Measurements from ENCODE around the gene ZNF587B.
"Not testable (repeated sequence)": the region's sequence is repeated elsewhere in the genome, so short reads cannot be mapped to it uniquely, and the experiment has no call there.

DNA sequence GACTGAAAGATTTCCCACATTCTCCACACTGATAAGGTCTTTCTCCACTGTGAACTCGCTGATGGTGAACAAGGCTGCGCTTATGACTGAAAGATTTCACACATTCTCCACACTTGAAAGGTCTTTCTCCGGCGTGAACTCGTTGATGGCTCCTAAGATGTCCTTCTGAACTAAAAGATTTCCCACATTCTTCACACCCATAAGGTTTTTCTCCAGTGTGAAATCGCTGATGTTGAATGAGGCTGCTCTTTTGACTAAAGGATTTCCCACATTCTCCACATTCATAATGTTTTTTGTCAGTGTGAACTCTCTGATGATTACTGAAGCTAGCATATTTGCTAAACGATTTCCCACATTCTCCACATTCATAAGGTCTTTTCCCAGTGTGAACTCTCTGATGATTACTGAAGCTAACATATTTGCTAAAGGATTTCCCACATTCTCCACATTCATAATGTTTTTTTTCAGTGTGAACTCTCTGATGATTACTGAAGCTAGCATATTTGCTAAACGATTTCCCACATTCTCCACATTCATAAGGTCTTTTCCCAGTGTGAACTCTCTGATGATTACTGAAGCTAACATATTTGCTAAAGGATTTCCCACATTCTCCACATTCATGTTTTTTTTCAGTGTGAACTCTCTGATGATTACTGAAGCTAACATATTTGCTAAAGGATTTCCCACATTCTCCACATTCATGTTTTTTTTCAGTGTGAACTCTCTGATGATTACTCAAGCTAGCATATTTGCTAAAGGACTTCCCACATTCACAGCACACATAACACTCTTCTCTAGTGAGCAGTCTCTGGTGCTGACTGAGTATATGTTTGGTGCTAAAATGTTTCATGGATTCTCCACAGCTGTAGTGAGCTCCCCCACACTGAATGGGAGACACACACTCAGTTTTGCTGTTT is 44.0 kb downstream of the ZNF587B start:
- TF ChIP-seq, protein P1, sequence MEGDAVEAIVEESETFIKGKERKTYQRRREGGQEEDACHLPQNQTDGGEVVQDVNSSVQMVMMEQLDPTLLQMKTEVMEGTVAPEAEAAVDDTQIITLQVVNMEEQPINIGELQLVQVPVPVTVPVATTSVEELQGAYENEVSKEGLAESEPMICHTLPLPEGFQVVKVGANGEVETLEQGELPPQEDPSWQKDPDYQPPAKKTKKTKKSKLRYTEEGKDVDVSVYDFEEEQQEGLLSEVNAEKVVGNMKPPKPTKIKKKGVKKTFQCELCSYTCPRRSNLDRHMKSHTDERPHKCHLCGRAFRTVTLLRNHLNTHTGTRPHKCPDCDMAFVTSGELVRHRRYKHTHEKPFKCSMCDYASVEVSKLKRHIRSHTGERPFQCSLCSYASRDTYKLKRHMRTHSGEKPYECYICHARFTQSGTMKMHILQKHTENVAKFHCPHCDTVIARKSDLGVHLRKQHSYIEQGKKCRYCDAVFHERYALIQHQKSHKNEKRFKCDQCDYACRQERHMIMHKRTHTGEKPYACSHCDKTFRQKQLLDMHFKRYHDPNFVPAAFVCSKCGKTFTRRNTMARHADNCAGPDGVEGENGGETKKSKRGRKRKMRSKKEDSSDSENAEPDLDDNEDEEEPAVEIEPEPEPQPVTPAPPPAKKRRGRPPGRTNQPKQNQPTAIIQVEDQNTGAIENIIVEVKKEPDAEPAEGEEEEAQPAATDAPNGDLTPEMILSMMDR (IDR thresholded peaks at IDR 0.05) = not testable (repeated sequence)
- not testable (repeated sequence) for TF ChIP-seq POLR2A (IDR thresholded peaks at IDR 0.05)

All from body of pancreas (tissue), 4 donors.